GM18909 (cell line): ENCODE results near the gene TAF15.

Experiments used
- ATAC-seq: cut with Tn5 transposase; IDR thresholded peaks from one replicate; pipeline ENCODE4 v1.9.1; 2021; ENCODE audit warnings: mild to moderate bottlenecking; ENCODE audit not compliant: unreplicated experiment, poor library complexity

TAF15 gene

GRCh38 chr17:35812456-35812855 lies 3.2 kb downstream of the TAF15 start:
- ATAC-seq = no peak

GRCh38 chr17:35816723-35817122 lies 7.4 kb downstream of the TAF15 start:
- no peak for ATAC-seq

GRCh38 chr17:35817196-35817595 lies 7.9 kb downstream of the TAF15 start:
- ATAC-seq = no peak

GRCh38 chr17:35819455-35819854 lies 10.2 kb downstream of the TAF15 start:
- no peak for ATAC-seq

GRCh38 chr17:35821308-35821707 lies 12.0 kb downstream of the TAF15 start:
- ATAC-seq = no peak

- ATAC-seq = no peak
Observed at GRCh38 chr17:35825206-35825605, 15.9 kb downstream of the TAF15 start.

GRCh38 chr17:35841101-35841500 lies 31.8 kb downstream of the TAF15 start:
- no peak for ATAC-seq

- ATAC-seq = no peak
Observed at GRCh38 chr17:35841505-35841904, 32.2 kb downstream of the TAF15 start.

- ATAC-seq = no peak
Observed at GRCh38 chr17:35842239-35842638, 33.0 kb downstream of the TAF15 start.

- ATAC-seq = no peak
Observed at GRCh38 chr17:35843698-35844097, 34.4 kb downstream of the TAF15 start.

GRCh38 chr17:35844547-35844946 lies 35.3 kb downstream of the TAF15 start:
- ATAC-seq = no peak

- no peak for ATAC-seq
Observed at GRCh38 chr17:35846055-35846809, 36.9 kb downstream of the TAF15 start.

- no peak for ATAC-seq
Observed at GRCh38 chr17:35847006-35847405, 37.7 kb downstream of the TAF15 start.

GRCh38 chr17:35847633-35848373 lies 38.5 kb downstream of the TAF15 start:
- ATAC-seq = no peak

- no peak for ATAC-seq
Observed at GRCh38 chr17:35849469-35850348, 40.4 kb downstream of the TAF15 start.

GRCh38 chr17:35855965-35856364 lies 46.7 kb downstream of the TAF15 start:
- no peak for ATAC-seq

- no peak for ATAC-seq
Observed at GRCh38 chr17:35856603-35857002, 47.3 kb downstream of the TAF15 start.

GRCh38 chr17:35864853-35865252 lies 55.6 kb downstream of the TAF15 start:
- no peak for ATAC-seq

GRCh38 chr17:35865412-35866340 lies 56.4 kb downstream of the TAF15 start:
- no peak for ATAC-seq
